Osteoblast (primary cell): ENCODE results near the gene GDF15. TPM values are rescaled to one million over a fixed set of nuclear protein-coding genes. Genes with fewer than 3 reads are reported as not detected.
"Not testable (repeated sequence)": the region's sequence is repeated elsewhere in the genome, so short reads cannot be mapped to it uniquely, and the experiment has no call there.

Experiments used
- DNase-seq: peaks from one replicate; pipeline ENCODE4 v3.0.0; 2011; ENCODE audit warnings: low spot score, mixed read lengths; ENCODE audit not compliant: insufficient read length; ENCODE audit errors: missing footprints
- H2AFZ ChIP-seq: 2 replicates; pipeline ENCODE4 v1.6.0; 2011; ENCODE audit warnings: mild to moderate bottlenecking, low read length
- H3K27ac ChIP-seq: 2 replicates; pipeline ENCODE4 v1.5.1; 2011; ENCODE audit warnings: mild to moderate bottlenecking, low read depth, low read length, moderate library complexity
- H3K27me3 ChIP-seq: 2 replicates; pipeline ENCODE4 v1.6.0; 2012; ENCODE audit warnings: mild to moderate bottlenecking, control low read depth, inconsistent platforms, low read length, moderate library complexity; ENCODE audit not compliant: insufficient read depth
- H3K36me3 ChIP-seq: 2 replicates; pipeline ENCODE4 v1.5.1; 2011; ENCODE audit warnings: mild to moderate bottlenecking, low read length, control low read depth, moderate library complexity; ENCODE audit not compliant: insufficient read depth
- H3K4me1 ChIP-seq: 2 replicates; pipeline ENCODE4 v1.5.1; 2011; ENCODE audit warnings: mild to moderate bottlenecking, low read length, control low read depth, moderate library complexity; ENCODE audit not compliant: insufficient read depth
- H3K4me2 ChIP-seq: 2 replicates; pipeline ENCODE4 v1.6.0; 2011; ENCODE audit warnings: mild to moderate bottlenecking, low read length; ENCODE audit not compliant: insufficient read depth
- H3K4me3 ChIP-seq: fragments of 200-600 bp; sonication (generic); 3 replicates; pipeline ENCODE4 v1.5.1; 2012; ENCODE audit warnings: mild to moderate bottlenecking, low read length, inconsistent platforms; ENCODE audit not compliant: insufficient read depth
- H3K79me2 ChIP-seq: 2 replicates; pipeline ENCODE4 v1.6.0; 2012; ENCODE audit warnings: mild to moderate bottlenecking, low read length, control low read depth, inconsistent platforms; ENCODE audit not compliant: insufficient read depth
- H3K9me3 ChIP-seq: 2 replicates; pipeline ENCODE4 v1.5.1; 2011; ENCODE audit warnings: low read depth, low read length, control low read depth
- H4K20me1 ChIP-seq: 2 replicates; pipeline ENCODE4 v1.6.0; 2012; ENCODE audit warnings: mild to moderate bottlenecking, low read length, control low read depth; ENCODE audit not compliant: insufficient read depth
- CTCF ChIP-seq: IDR thresholded peaks from 2 replicates; pipeline ENCODE4 v1.5.1; 2011; ENCODE audit warnings: mild to moderate bottlenecking, low read depth, low read length, moderate library complexity; ENCODE audit errors: extremely low read depth
- total RNA-seq: library from RNA; depleted of rRNA; stranded (reverse); fragments of >200 nt; gene quantifications from 2 replicates; pipeline ENCODE4 v1.2.3, GENCODE V29; 2012

Gene GDF15
- total RNA-seq, 1 donor, result 74.2 TPM

GRCh38 chr19:18373892-18374629, 11.9 kb upstream of the GDF15 start:
- Histone ChIP-seq H3K4me2 (peak overlapping the region; percentile 39), H3K27me3 (no peaks in the 10 kb centered on the region), H3K4me3 (no peak overlapping the region), H3K9me3 (no peaks in the 10 kb centered on the region), H4K20me1 (no peaks in the 10 kb centered on the region), H3K36me3 (no peaks in the 10 kb centered on the region), H3K79me2 (no peaks in the 10 kb centered on the region), H3K4me1 (peaks cover 21% of the 10 kb centered on the region), H2AFZ (peak overlapping the region; percentile 47), H3K27ac (peak overlapping the region; percentile 98)
- peak; percentile 99 for DNase-seq
- TF ChIP-seq CTCF, result no peak

GRCh38 chr19:18377026-18377425, 8.9 kb upstream of the GDF15 start:
- TF ChIP-seq CTCF, result no peak
- Histone ChIP-seq H4K20me1 (no peaks in the 10 kb centered on the region), H3K36me3 (no peaks in the 10 kb centered on the region)

GRCh38 chr19:18379803-18380747, 5.9 kb upstream of the GDF15 start:
- Histone ChIP-seq H4K20me1 (no peaks in the 10 kb centered on the region), H3K27ac (peak overlapping the region; percentile 46), H3K4me1 (peaks cover 15% of the 10 kb centered on the region), H3K36me3 (no peaks in the 10 kb centered on the region), H3K27me3 (no peaks in the 10 kb centered on the region), H2AFZ (no peak overlapping the region), H3K9me3 (no peaks in the 10 kb centered on the region), H3K79me2 (no peaks in the 10 kb centered on the region), H3K4me2 (no peak overlapping the region), H3K4me3 (no peak overlapping the region)
- no peak for TF ChIP-seq CTCF
- DNase-seq, result peak; percentile 92

More at GRCh38 chr19:18377026-18377425, 8.9 kb upstream of the GDF15 start:
- Histone ChIP-seq H3K27me3 (no peaks in the 10 kb centered on the region), H3K9me3 (no peaks in the 10 kb centered on the region), H3K4me2 (no peak overlapping the region), H3K4me3 (no peak overlapping the region), H3K79me2 (no peaks in the 10 kb centered on the region), H3K27ac (no peak overlapping the region), H3K4me1 (peaks cover 28% of the 10 kb centered on the region), H2AFZ (no peak overlapping the region)
- DNase-seq, result no peak

- H4K20me1 ChIP-seq, result no peaks in the 10 kb centered on the region
- TF ChIP-seq CTCF, result no peak
- H3K4me2 ChIP-seq, result no peak overlapping the region
- H3K4me1 ChIP-seq, result peaks cover 18% of the 10 kb centered on the region
- no peaks in the 10 kb centered on the region for H3K9me3 ChIP-seq
- DNase-seq, result no peak
- no peaks in the 10 kb centered on the region for H3K36me3 ChIP-seq
- H3K27ac ChIP-seq, result peak overlapping the region; percentile 46
- H2AFZ ChIP-seq, result peak overlapping the region; percentile 17
- H3K79me2 ChIP-seq, result no peaks in the 10 kb centered on the region
- no peak overlapping the region for H3K4me3 ChIP-seq
- H3K27me3 ChIP-seq, result no peaks in the 10 kb centered on the region
Measured at GRCh38 chr19:18380843-18381242, 5.1 kb upstream of the GDF15 start.

- not testable (repeated sequence) for H3K27me3 ChIP-seq
- peaks cover 19% of the 10 kb centered on the region for H3K4me1 ChIP-seq
Measured at GRCh38 chr19:18383622-18384021, 2.3 kb upstream of the GDF15 start.

More at GRCh38 chr19:18383622-18384021, 2.3 kb upstream of the GDF15 start:
- H3K9me3 ChIP-seq, DNase-seq, H3K4me2 ChIP-seq, H4K20me1 ChIP-seq, H2AFZ ChIP-seq, H3K36me3 ChIP-seq, H3K4me3 ChIP-seq, H3K27ac ChIP-seq: not testable (repeated sequence)
- H3K79me2 ChIP-seq, result peaks cover 12% of the 10 kb centered on the region
